IMR-90 (cell line): Measurements from ENCODE around the gene RHOBTB1.

Experiments used
- CEBPB ChIP-seq: IDR thresholded peaks from 2 replicates; pipeline ENCODE4 v1.6.1; 2012; ENCODE audit warnings: low read depth, low read length, improper control_type of control experiment
- CTCF ChIP-seq: conservative IDR thresholded peaks from 2 replicates; pipeline ENCODE4 v1.5.1; 2012; ENCODE audit warnings: mild to moderate bottlenecking, low read depth, low read length, improper control_type of control experiment
- MAFK ChIP-seq: IDR thresholded peaks from 2 replicates; pipeline ENCODE4 v1.6.1; 2012; ENCODE audit warnings: low read depth, low read length, improper control_type of control experiment
- MAZ ChIP-seq: IDR thresholded peaks from 2 replicates; pipeline ENCODE4 v1.6.1; 2012; ENCODE audit warnings: low read depth, mild to moderate bottlenecking, low read length, improper control_type of control experiment, moderate library complexity, borderline replicate concordance
- MXI1 ChIP-seq: IDR thresholded peaks from 2 replicates; pipeline ENCODE4 v1.6.1; 2012; ENCODE audit warnings: low read depth, mild to moderate bottlenecking, low read length, moderate library complexity, borderline replicate concordance
- POLR2A ChIP-seq: IDR thresholded peaks from 2 replicates; pipeline ENCODE4 v1.6.1; 2012; ENCODE audit warnings: mild to moderate bottlenecking, low read depth, low read length
- RAD21 ChIP-seq: IDR thresholded peaks from 2 replicates; pipeline ENCODE4 v1.6.1; 2012; ENCODE audit warnings: low read length, improper control_type of control experiment
- RFX5 ChIP-seq: IDR thresholded peaks from 2 replicates; pipeline ENCODE4 v1.8.0; 2012; ENCODE audit warnings: low read depth, mild to moderate bottlenecking, low read length, moderate library complexity

- no peak for TF ChIP-seq CTCF
- TF ChIP-seq RAD21 = no peak
- no peak for TF ChIP-seq POLR2A
- no peak for TF ChIP-seq RFX5
- TF ChIP-seq MXI1 = no peak
- TF ChIP-seq CEBPB = no peak
- no peak for TF ChIP-seq MAFK
- TF ChIP-seq MAZ = no peak
These were observed 7.3 kb upstream of the RHOBTB1 start for GRCh38 chr10:60951272-60951724.
